Nucleus accumbens (tissue), 56 donors: Measurements from ENCODE around the gene CRYBB3.

ENCODE experiments used
- DNase-seq, 56 donors: peaks; one replicate each; lab custom pipeline; 2025; lab: John Stamatoyannopoulos, UW

Gene CRYBB3

GRCh38 chr22:25199731-25200520 lies at the start of gene CRYBB3:
Gene CRYBB3, plus strand, starts transcription at chr22:25199858. Its CDS starts 1,539 bp downstream, at chr22:25201397.
- DNase-seq: no peak

DNA sequence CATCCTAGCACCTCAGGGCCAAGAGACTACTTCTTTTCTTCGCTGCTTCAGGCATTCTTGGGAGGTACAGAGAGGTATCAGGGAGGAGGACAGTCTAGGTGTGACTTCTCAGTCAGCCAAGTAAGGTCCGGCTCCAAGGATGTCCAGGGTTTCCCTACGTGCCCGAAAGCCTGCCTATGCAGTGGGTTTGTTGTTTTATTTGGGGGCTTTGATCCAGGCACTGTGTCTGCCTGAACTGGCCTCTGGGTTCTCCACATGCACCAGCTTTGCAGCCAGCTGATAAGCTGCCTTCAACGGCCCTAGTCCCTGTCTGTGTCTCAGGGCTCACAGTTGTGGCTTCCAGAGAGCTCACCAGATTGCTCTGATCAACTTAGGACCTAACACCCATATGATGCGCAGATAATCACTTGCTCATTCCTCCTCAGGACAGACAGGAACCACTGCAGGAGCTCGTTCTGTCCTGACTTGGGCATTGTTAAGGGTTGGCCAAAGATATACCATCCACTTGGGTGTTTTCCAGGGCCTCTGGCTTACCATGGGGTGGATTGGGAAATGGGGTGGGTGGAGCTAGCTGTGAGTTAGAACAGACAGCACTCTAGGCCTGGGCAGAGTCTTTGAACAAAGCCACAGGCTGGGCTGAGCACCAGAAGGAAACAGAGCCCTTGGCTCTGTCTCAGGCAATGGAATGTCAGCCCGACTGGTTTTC lies 45.5 kb upstream of the CRYBB3 start:
- peak in 11 of 56 donors; percentile 4 to 38 (median 16) for DNase-seq

DNA sequence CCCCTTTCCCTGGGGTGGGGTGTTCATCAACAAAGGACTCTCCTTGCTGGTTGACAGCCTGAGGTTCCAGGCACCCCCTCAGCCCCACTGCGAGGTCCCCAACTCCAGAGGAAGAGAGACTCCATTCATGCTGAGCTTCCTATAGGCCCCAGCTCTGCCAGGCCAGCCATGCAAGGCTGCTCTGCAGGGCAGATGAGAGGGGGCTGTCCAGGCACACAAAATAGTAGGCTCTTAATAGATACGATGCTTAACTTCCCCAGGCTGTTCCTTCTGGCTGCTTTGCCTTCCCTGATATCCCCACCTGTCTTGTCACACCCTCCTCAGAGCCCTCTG lies 45.0 kb upstream of the CRYBB3 start:
- DNase-seq: no peak

DNA sequence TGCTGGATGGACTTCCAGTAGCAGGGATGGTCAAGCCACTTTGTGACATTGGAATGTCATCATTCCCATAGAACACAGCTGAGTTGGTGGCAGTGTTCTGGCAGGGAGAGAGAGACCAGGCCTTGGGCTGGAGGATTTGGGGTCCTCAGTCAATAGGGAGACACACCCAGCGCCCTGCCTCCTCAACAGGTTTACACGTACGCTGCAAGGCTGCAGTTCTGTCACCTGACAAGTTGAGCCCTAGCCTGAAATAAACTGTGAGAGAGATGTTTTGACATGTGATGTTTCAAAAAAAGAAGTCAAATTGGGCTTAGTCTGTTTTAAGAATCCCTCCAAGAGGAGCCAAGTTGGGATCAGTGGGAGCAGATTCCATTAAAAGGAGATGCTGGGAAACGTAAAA lies 42.9 kb upstream of the CRYBB3 start:
- DNase-seq: no peak

DNA sequence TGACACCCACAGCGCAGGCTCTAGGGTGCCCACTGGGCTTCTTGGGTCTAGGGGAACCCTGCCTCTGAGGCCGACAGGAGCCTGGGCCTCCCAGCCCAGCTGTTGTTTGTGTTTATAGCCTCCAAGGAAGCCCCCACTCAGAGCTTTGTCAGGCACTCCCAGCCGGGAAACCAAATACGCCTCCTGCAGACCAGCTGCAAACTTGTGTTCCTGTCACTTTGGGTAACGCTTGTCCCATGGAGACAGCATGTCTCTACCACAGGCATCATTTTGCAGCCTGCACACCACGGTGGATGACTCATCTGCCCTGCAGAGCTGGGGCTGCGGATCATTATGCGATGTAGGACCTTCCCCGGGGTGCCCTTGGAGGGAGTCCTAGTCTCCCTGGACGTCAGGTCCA lies 40.6 kb upstream of the CRYBB3 start:
- DNase-seq: peak in 2 of 56 donors; percentile 14 to 21

DNA sequence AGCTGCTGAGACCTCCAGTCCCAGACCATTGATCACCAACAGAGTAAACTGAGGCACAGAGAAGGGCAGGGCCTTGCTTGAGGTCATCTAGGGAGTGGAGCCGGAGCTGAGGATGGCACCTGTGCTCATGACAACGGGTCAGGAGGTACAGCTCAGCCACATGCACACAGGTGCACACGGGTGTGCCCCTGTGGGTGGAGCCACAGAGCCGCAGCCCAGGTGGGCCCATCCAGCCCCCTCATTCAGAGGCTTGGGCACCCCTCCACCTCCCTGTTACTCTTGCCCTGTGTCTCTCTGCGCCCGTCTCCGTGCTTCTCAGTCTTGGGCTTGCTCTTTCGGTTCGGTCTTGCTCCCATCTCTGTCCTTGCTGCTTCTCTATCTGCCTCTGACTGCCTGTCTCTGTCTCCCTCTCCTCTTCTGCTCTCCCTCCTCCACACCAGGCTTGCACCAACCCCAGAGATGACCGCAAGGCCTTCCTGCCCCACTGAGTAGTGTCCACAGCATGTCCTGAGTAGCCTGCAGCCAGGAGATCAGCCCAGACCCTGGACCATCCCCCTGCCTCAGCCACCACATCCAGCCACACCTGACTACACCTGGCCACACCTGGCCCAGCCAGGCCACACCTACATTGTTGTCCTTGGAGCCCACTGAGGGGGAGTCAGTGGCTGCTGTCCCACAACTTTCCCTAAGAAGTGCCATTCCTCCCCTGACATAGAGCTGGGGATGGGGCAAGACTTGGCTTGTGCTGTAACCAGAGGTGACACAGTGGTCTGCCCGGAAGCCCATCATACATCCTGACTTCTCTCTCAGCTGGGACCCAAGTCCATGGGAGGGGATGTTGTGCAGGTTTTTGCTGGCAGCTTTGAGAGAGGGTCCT lies 39.3 kb upstream of the CRYBB3 start:
- DNase-seq: no peak

- DNase-seq: no peak
These were observed 38.4 kb upstream of the CRYBB3 start for GRCh38 chr22:25161017-25161915.

DNA sequence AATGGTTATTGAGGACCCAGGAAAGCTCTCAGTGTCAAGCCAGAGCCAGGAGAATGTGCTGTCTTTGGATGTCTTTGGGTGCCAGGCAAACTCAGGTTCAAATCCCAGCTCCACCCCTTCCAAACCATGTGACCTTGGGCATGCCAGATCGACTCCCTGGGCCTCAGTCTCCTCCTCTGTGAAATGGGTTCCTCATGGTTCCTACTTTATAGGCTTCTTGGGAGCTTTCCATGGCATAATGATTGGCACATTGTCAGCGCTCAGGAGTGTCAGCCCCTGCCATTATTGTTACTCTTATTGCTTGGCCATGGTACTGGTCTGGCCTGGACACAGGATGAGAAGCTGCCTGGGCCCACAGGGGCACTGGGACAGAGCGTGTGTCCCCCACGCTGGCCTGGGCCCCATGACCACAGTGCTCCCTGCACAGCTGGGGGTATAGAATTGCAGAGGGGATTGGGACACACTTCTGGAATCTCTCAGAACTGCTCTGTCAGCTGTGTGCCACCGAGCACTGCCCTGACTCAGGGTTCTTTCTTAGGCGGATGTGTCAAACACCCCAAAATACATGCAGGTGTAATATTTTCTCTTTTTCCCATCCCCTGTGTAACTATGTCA lies 37.6 kb upstream of the CRYBB3 start:
- no peak for DNase-seq

DNA sequence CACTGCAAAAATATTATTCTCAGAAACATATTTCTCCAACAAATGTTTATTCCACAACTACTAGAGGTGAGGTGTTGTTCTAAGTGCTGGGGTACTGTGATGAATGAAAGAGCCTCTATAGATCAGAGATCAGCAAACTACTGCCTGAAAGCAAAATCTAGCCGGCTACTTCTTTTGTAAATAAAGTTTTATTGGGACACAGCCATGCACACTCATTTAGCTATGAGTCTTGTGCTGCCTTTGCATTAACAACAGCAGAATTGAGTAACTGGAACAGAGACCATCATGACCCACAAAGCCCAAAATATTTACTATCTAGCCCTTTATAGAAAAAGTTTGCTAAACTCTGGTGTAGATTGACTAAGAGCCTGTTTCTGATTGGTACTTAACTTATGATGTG lies 37.1 kb upstream of the CRYBB3 start:
- no peak for DNase-seq

DNA sequence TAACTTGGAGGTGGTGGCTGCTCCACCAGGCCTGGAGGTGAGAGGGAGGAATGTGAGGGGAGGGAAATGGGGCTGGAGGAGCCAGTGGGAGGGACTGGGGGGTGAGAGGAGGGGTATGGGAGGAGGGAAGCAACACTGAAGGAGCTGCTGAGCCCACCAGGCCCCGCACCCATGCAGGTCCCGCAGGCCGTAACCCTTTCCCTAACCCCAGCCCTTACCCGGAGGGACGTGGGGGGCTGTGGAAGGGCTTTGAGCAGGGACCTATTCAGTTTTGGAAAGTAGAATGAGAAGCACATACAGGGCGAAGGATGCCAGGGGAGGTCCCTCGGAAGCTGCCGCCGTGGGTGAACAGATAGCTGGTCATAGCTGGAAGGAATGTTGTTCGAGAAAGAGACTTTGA lies 33.9 kb upstream of the CRYBB3 start:
- DNase-seq: no peak

- DNase-seq: no peak
These were observed 33.2 kb upstream of the CRYBB3 start for GRCh38 chr22:25166266-25167040.

GRCh38 chr22:25167082-25167481 lies 32.6 kb upstream of the CRYBB3 start:
- DNase-seq: no peak

DNA sequence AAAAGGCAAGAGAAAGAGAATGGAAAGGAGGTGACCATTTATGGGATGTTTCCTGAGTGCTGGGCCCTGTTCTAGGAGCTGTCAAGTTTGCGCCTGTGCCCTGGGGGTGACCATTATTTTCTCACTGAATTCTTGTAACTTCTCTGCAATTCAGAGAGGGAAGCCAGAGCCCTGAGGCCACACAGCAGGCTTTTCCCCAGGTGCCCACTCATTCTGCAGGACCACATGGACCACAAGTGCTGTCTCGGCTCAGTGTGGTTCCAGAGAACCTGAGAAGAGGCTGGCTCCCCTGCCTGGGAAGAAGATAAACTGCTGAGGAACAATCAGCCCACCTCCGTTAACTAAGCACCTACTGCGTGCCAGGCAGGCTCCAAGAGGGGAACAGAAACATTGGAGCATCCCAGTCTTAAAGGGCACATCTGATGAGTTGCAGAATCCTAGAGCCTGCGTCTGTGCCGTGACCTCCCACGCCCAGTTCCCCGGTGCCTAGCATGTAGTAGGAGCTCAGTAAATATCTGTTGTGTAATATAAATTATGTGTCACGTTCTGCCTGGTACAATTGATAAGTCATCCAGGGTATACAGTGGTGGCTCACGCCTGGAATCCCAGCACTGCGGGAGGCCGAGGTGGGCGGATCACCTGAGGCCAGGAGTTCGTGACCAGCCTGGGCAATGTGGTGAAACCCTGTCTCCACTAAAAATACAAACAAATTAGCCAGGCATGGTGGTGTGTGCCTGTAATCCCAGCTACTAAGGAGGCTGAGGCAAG lies 31.6 kb upstream of the CRYBB3 start:
- DNase-seq: no peak

DNA sequence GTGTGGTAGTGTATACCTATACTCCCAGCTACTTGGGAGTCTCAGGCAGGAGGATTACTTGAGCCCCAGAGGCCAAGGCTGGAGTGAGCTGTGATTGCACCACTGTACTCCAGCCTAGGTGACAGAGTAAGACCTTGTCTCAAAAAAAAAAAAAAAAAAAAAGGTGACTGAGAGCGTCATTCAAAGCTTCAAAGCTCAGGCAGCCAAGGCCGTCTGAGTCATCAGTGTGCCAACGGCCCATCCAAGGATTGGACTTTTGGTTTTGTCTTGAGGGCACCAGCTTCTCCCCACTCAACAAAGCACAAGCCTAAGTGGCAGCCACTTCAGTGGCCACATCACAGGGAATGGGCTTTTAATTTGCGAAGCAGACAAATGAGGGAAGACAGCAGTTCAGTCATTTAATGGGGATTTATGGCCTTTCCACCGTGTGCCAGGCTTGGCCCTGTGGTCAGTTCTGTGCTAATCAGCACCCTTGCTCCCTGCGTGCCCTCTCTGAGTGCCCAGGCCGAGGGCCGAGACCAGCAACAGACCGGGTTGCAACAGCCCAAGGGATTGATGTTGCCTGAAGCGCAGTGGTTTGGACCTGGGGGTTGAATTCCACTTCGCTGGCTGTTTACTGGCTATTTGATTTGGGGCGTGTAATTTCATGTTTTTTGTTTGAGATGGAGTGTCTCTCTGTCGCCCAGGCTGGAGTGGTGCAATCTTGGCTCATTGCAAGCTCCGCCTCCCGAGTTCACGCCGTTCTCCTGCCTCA lies 30.2 kb upstream of the CRYBB3 start:
- DNase-seq: no peak

- no peak for DNase-seq
These were observed 29.2 kb upstream of the CRYBB3 start for GRCh38 chr22:25170426-25170980.

- peak in 1 of 56 donors; percentile 18 for DNase-seq
These were observed 27.5 kb upstream of the CRYBB3 start for GRCh38 chr22:25172153-25172552.
